WTC11 (cell line): ENCODE results near the gene RXRA. TPM values are rescaled to one million over a fixed set of nuclear protein-coding genes. Genes with fewer than 3 reads are reported as not detected.

Experiments
- ATAC-seq: fragments of 200-7000 bp; cut with Tn5 transposase; 2 replicates; pipeline ENCODE4 v1.10.0; 2021; ENCODE audit warnings: mild to moderate bottlenecking, moderate library complexity
- CTCF ChIA-PET: fragments of 300-600 bp; sonication (Branson Sonifier 250); formaldehyde crosslinking; loops from one replicate; lab custom pipeline; 2021; ENCODE audit warnings: antibody characterized with exemption; lab: Charles Lee
- POLR2A ChIA-PET: fragments of 350-600 bp; sonication (Branson Sonifier 250); formaldehyde crosslinking; loops from one replicate; lab custom pipeline; 2021; ENCODE audit warnings: antibody characterized with exemption; lab: Charles Lee
- DNase-seq: peaks from one replicate; pipeline ENCODE4 v3.0.0; 2021; ENCODE audit warnings: low spot score
- H3K27ac Mint-ChIP-seq: 2 replicates; pipeline ENCODE4 v1.8.0; 2021; ENCODE audit warnings: mixed read lengths
- H3K27me3 Mint-ChIP-seq: 2 replicates; pipeline ENCODE4 v1.8.0; 2021; ENCODE audit warnings: low read depth, mild to moderate bottlenecking, moderate library complexity, mixed read lengths
- H3K36me3 Mint-ChIP-seq: 2 replicates; pipeline ENCODE4 v1.8.0; 2021; ENCODE audit warnings: mixed read lengths
- H3K4me1 Mint-ChIP-seq: 2 replicates; pipeline ENCODE4 v1.8.0; 2022; ENCODE audit warnings: mixed read lengths
- H3K4me3 Mint-ChIP-seq: 2 replicates; pipeline ENCODE4 v1.8.0; 2021; ENCODE audit warnings: mild to moderate bottlenecking, moderate library complexity, mixed read lengths
- H3K9me3 Mint-ChIP-seq: 2 replicates; pipeline ENCODE4 v1.8.0; 2021; ENCODE audit warnings: mixed read lengths
- ARID4B ChIP-seq: sonication (generic); formaldehyde crosslinking; IDR thresholded peaks from 2 replicates; pipeline ENCODE4 v1.8.0; 2023; ENCODE audit warnings: missing genetic modification reagents, mild to moderate bottlenecking, borderline replicate concordance
- ATF3 ChIP-seq: sonication (generic); formaldehyde crosslinking; conservative IDR thresholded peaks from 2 replicates; pipeline ENCODE4 v1.8.1; 2022; ENCODE audit warnings: mild to moderate bottlenecking, missing genetic modification reagents
- CBFB ChIP-seq: sonication (generic); formaldehyde crosslinking; IDR thresholded peaks from 2 replicates; pipeline ENCODE4 v1.8.1; 2022; ENCODE audit warnings: mild to moderate bottlenecking, low read depth, missing genetic modification reagents
- CREB1 ChIP-seq: sonication (generic); formaldehyde crosslinking; IDR thresholded peaks from 2 replicates; pipeline ENCODE4 v1.8.0; 2023; ENCODE audit warnings: mild to moderate bottlenecking, missing genetic modification reagents
- E2F4 ChIP-seq: sonication (generic); formaldehyde crosslinking; IDR thresholded peaks from 2 replicates; pipeline ENCODE4 v1.8.1; 2022; ENCODE audit warnings: low read depth, mild to moderate bottlenecking, moderate library complexity, missing genetic modification reagents, borderline replicate concordance
- GABPB1 ChIP-seq: sonication (generic); formaldehyde crosslinking; IDR thresholded peaks from 2 replicates; pipeline ENCODE4 v1.8.1; 2023; ENCODE audit warnings: mild to moderate bottlenecking, missing genetic modification reagents
- GRHL2 ChIP-seq: fragments of 250-450 bp; sonication (Bioruptor Pico); IDR thresholded peaks from 2 replicates; pipeline ENCODE4 v1.8.0; 2022; ENCODE audit warnings: mild to moderate bottlenecking, moderate library complexity; ENCODE audit not compliant: insufficient replicate concordance, severe bottlenecking
- HMGA2 ChIP-seq: fragments of 250-450 bp; sonication (Bioruptor Pico); IDR thresholded peaks from 2 replicates; pipeline ENCODE4 v1.4.0; 2021; ENCODE audit warnings: mild to moderate bottlenecking, moderate library complexity
- JAZF1 ChIP-seq: fragments of 250-450 bp; sonication (Bioruptor Pico); IDR thresholded peaks from 2 replicates; pipeline ENCODE4 v1.9.0; 2021; ENCODE audit warnings: moderate library complexity, mild to moderate bottlenecking, inconsistent platforms
- MAX ChIP-seq: sonication (generic); formaldehyde crosslinking; IDR thresholded peaks from 2 replicates; pipeline ENCODE4 v1.8.0; 2022; ENCODE audit warnings: mild to moderate bottlenecking, missing genetic modification reagents
- NR1H2 ChIP-seq: sonication (generic); formaldehyde crosslinking; IDR thresholded peaks from 2 replicates; pipeline ENCODE4 v1.9.0; 2021; ENCODE audit warnings: mild to moderate bottlenecking, moderate library complexity, missing genetic modification reagents
- PRRX2 ChIP-seq: fragments of 250-450 bp; sonication (Bioruptor Pico); IDR thresholded peaks from 2 replicates; pipeline ENCODE4 v1.8.0; 2021; ENCODE audit warnings: mild to moderate bottlenecking
- TCF7 ChIP-seq: sonication (generic); formaldehyde crosslinking; IDR thresholded peaks from 2 replicates; pipeline ENCODE4 v1.8.0; 2022; ENCODE audit warnings: mild to moderate bottlenecking, low read depth, missing genetic modification reagents, moderate library complexity
- TEAD1 ChIP-seq: sonication (generic); formaldehyde crosslinking; IDR thresholded peaks from 2 replicates; pipeline ENCODE4 v1.8.0; 2022; ENCODE audit warnings: mild to moderate bottlenecking, missing genetic modification reagents
- TEAD4 ChIP-seq: sonication (generic); formaldehyde crosslinking; IDR thresholded peaks from 2 replicates; pipeline ENCODE4 v1.8.0; 2022; ENCODE audit warnings: mild to moderate bottlenecking, missing genetic modification reagents
- TP53 ChIP-seq: sonication (generic); formaldehyde crosslinking; IDR thresholded peaks from 2 replicates; pipeline ENCODE4 v1.8.1; 2023; ENCODE audit warnings: mild to moderate bottlenecking, missing genetic modification reagents
- ZNF121 ChIP-seq: sonication (generic); formaldehyde crosslinking; IDR thresholded peaks from 2 replicates; pipeline ENCODE4 v1.8.0; 2023; ENCODE audit warnings: missing genetic modification reagents
- ZNF138 ChIP-seq: sonication (generic); formaldehyde crosslinking; conservative IDR thresholded peaks from 2 replicates; pipeline ENCODE4 v1.8.1; 2022; ENCODE audit warnings: mild to moderate bottlenecking, moderate library complexity, missing genetic modification reagents
- ZNF232 ChIP-seq: sonication (generic); formaldehyde crosslinking; IDR thresholded peaks from 2 replicates; pipeline ENCODE4 v1.8.0; 2022; ENCODE audit warnings: mild to moderate bottlenecking, missing genetic modification reagents
- ZNF281 ChIP-seq: sonication (generic); formaldehyde crosslinking; IDR thresholded peaks from 2 replicates; pipeline ENCODE4 v1.8.0; 2023; ENCODE audit warnings: mild to moderate bottlenecking, missing genetic modification reagents
- ZNF416 ChIP-seq: fragments of 250-450 bp; sonication (Bioruptor Pico); IDR thresholded peaks from 2 replicates; pipeline ENCODE4 v1.9.0; 2021; ENCODE audit warnings: mild to moderate bottlenecking, inconsistent platforms
- ZNF671 ChIP-seq: fragments of 250-450 bp; sonication (Bioruptor Pico); IDR thresholded peaks from 2 replicates; pipeline ENCODE4 v1.8.0; 2021; ENCODE audit warnings: mild to moderate bottlenecking
- total RNA-seq: library from RNA; stranded (reverse); gene quantifications from 3 replicates; pipeline ENCODE4 v1.2.3, GENCODE V29; 2021
- TF ChIP-seq, protein P1 (sequence below): sonication (generic); formaldehyde crosslinking; IDR thresholded peaks from 2 replicates; pipeline ENCODE4 v1.8.0; 2022; ENCODE audit warnings: mild to moderate bottlenecking, missing genetic modification reagents
- TF ChIP-seq, protein P2 (sequence below): sonication (generic); formaldehyde crosslinking; IDR thresholded peaks from 2 replicates; pipeline ENCODE4 v1.8.0; 2022; ENCODE audit warnings: mild to moderate bottlenecking, missing genetic modification reagents

RXRA gene
- total RNA-seq, 1 experiment from 2014 or later: 27.5 TPM

- CTCF ChIA-PET: no interaction called here
- Mint-ChIP-seq H3K4me1 (peaks cover 3% of the 10 kb centered on the region), H3K27ac (peak overlapping the region; percentile 69), H3K27me3 (no peaks in the 10 kb centered on the region), H3K36me3 (no peaks in the 10 kb centered on the region), H3K9me3 (no peaks in the 10 kb centered on the region), H3K4me3 (no peak overlapping the region)
- no peak for TF ChIP-seq ZNF281 (CRISPR knock-in tag)
- no peak for TF ChIP-seq ZNF232 (CRISPR knock-in tag)
- TF ChIP-seq ZNF121 (CRISPR knock-in tag): no peak
- TF ChIP-seq TEAD1 (CRISPR knock-in tag): no peak
- no peak for TF ChIP-seq TP53 (CRISPR knock-in tag)
- no peak for TF ChIP-seq ZNF416 (CRISPR knock-in tag)
- TF ChIP-seq CREB1 (CRISPR knock-in tag): no peak
- TF ChIP-seq ZNF671 (CRISPR knock-in tag): no peak
- TF ChIP-seq TEAD4 (CRISPR knock-in tag): no peak
- no peak for TF ChIP-seq PRRX2
- no peak for TF ChIP-seq GRHL2 (CRISPR knock-in tag)
- TF ChIP-seq ZNF138: no peak
- no peak for TF ChIP-seq E2F4
- no peak for TF ChIP-seq CBFB (CRISPR knock-in tag)
- TF ChIP-seq JAZF1 (CRISPR knock-in tag): no peak
- no peak for DNase-seq
- POLR2A ChIA-PET: no interaction called here
- ATAC-seq: no peak
Measured at GRCh38 chr9:134368571-134368970, 42.3 kb downstream of the RXRA start.

DNA sequence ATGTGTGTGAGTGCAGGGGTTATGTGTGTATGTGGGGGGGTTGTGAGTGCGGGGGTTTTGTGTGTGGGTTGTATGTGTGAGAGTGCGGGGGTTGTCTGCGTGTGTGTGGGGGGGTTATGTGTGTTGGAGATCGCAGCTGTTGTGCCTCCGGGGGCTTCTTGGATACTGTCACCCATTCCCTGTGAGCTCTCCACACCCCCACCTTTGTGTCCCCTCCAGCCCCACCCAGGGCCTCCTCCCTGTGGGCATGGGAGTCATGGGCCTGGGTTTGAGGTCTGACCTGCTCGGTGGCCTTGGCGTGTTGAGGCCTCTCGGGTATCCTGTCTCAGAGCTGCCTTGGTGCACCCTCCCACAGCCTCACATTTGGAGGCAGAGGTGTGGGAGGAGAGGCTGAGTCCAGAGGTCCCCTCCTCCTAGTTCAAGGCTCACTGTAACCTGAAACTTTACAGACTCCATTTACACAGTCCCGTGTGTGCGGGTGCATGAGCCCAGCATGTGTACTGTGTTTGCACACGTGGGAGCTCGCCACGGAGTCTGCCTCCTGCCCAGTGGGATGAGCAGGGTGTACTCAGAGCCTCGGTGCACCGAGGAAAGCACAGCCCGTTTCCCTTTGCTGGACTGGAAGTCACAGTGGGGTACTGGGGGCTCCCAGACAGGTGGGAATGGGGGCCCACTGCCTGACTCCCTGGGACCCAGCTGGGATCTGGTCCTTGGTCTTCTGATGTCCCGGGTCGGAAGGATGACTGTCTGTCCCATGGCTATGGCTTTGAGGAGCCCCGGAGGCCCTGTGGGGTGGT is 43.4 kb downstream of the RXRA start:
- Mint-ChIP-seq H3K27me3 (no peaks in the 10 kb centered on the region), H3K4me3 (no peak overlapping the region), H3K27ac (no peak overlapping the region), H3K36me3 (no peaks in the 10 kb centered on the region), H3K9me3 (no peaks in the 10 kb centered on the region), H3K4me1 (peaks cover 3% of the 10 kb centered on the region)
- ChIA-PET CTCF (interaction anchor here (0.6 to 1.2 kb wide), 2 partner anchors 102 to 409 kb away, joined by 3 read pairs; no protein-coding TSS in a partner anchor), POLR2A (no interaction called here)
- DNase-seq (no peak), ATAC-seq (no peak)
- no peak for TF ChIP-seq ATF3
- TF ChIP-seq ARID4B (CRISPR knock-in tag): no peak
- TF ChIP-seq HMGA2 (CRISPR knock-in tag): no peak
- TF ChIP-seq NR1H2: no peak
- TF ChIP-seq, protein P1, sequence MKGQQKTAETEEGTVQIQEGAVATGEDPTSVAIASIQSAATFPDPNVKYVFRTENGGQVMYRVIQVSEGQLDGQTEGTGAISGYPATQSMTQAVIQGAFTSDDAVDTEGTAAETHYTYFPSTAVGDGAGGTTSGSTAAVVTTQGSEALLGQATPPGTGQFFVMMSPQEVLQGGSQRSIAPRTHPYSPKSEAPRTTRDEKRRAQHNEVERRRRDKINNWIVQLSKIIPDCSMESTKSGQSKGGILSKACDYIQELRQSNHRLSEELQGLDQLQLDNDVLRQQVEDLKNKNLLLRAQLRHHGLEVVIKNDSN (CRISPR knock-in tag): no peak
- no peak for TF ChIP-seq TEAD1 (CRISPR knock-in tag)
- TF ChIP-seq MAX: no peak
- TF ChIP-seq, protein P2, sequence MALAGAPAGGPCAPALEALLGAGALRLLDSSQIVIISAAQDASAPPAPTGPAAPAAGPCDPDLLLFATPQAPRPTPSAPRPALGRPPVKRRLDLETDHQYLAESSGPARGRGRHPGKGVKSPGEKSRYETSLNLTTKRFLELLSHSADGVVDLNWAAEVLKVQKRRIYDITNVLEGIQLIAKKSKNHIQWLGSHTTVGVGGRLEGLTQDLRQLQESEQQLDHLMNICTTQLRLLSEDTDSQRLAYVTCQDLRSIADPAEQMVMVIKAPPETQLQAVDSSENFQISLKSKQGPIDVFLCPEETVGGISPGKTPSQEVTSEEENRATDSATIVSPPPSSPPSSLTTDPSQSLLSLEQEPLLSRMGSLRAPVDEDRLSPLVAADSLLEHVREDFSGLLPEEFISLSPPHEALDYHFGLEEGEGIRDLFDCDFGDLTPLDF: no peak
- TF ChIP-seq GABPB1 (CRISPR knock-in tag): no peak; the same call in 1 of the 2 replicates
- no peak for TF ChIP-seq TCF7
